Mucosa of stomach (tissue), 1 donor: ENCODE data around the gene NKD1.

ENCODE experiments used
- H3K27me3 ChIP-seq: one replicate; pipeline ENCODE4 v1.7.0; 2013; ENCODE audit warnings: mild to moderate bottlenecking, low read length; ENCODE audit not compliant: control insufficient read depth, insufficient read depth
- H3K36me3 ChIP-seq: one replicate; pipeline ENCODE4 v1.7.0; 2013; ENCODE audit warnings: low read length; ENCODE audit not compliant: control insufficient read depth, insufficient read depth
- H3K4me1 ChIP-seq: one replicate; pipeline ENCODE4 v1.7.0; 2013; ENCODE audit warnings: mild to moderate bottlenecking, low read length; ENCODE audit not compliant: control insufficient read depth, insufficient read depth
- H3K4me3 ChIP-seq: one replicate; pipeline ENCODE4 v1.7.0; 2013; ENCODE audit warnings: low read length
- H3K9ac ChIP-seq: one replicate; pipeline ENCODE4 v1.7.0; 2013; ENCODE audit warnings: mild to moderate bottlenecking, low read length, moderate library complexity
- H3K9me3 ChIP-seq: one replicate; pipeline ENCODE4 v1.7.0; 2013; ENCODE audit warnings: mild to moderate bottlenecking, low read length, moderate library complexity; ENCODE audit not compliant: control insufficient read depth
- donor health status: Pancreatic carcinoma.

Gene NKD1

GRCh38 chr16:50638816-50639670, 90.8 kb downstream of the NKD1 start:
- Histone ChIP-seq H3K9ac (no peak overlapping the region), H3K27me3 (no peaks in the 10 kb centered on the region), H3K36me3 (no peaks in the 10 kb centered on the region), H3K4me1 (no peaks in the 10 kb centered on the region), H3K9me3 (no peaks in the 10 kb centered on the region), H3K4me3 (no peak overlapping the region)

GRCh38 chr16:50640391-50640790, 92.2 kb downstream of the NKD1 start:
- Histone ChIP-seq H3K36me3 (no peaks in the 10 kb centered on the region), H3K9ac (no peak overlapping the region), H3K4me3 (no peak overlapping the region), H3K27me3 (no peaks in the 10 kb centered on the region), H3K4me1 (no peaks in the 10 kb centered on the region), H3K9me3 (no peaks in the 10 kb centered on the region)

DNA sequence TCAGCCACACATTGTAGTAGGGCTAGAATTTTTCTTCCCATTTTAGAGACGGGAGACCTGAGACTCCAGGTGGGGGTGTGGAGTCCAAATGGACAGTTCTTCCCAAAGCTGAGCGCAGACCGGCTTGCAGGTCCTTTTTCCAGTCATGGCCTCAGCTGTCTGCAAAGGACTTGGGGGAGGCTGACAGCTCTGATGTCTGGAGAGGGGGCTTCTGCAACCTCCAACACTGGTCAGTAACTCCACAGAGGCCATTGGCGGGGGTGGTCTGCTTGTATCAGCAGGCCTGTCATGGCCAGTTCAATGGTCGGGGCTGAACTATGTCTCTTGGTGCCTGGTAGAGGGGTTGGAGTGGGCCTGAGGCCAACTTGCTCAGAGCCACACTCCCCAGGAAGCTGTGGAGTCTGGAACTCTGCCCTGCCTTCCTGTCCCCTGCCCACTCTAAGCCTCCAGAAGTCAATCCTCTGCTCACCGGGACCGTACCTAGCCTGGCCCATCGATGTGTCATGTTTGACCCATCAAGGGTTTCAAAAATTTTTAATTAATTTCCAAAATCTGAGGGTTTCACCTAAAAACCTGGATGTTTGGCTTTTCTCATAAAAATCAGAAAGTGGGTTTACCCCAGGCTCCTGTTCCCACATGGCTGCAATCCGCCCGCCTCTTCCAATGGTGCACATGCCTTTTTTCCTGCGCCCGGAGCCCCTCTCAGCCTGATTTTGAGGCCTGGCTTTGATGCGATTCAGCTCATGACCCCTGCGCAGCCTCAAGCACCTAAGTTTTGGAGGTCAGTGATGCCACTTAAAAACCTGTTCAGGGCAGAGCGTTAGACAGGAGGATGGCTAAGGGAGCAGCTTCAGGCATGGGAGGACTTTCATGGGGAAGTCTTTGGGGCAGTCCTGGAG, 93.0 kb downstream of the NKD1 start:
- Histone ChIP-seq H3K27me3 (no peaks in the 10 kb centered on the region), H3K4me3 (no peak overlapping the region), H3K9ac (no peak overlapping the region), H3K4me1 (no peaks in the 10 kb centered on the region), H3K9me3 (no peaks in the 10 kb centered on the region), H3K36me3 (no peaks in the 10 kb centered on the region)

GRCh38 chr16:50641818-50642187, 93.6 kb downstream of the NKD1 start:
- no peak overlapping the region for H3K9ac ChIP-seq
- H3K4me1 ChIP-seq = no peaks in the 10 kb centered on the region
- H3K4me3 ChIP-seq = no peak overlapping the region
- H3K9me3 ChIP-seq = no peaks in the 10 kb centered on the region
- H3K36me3 ChIP-seq = no peaks in the 10 kb centered on the region
- no peaks in the 10 kb centered on the region for H3K27me3 ChIP-seq

DNA sequence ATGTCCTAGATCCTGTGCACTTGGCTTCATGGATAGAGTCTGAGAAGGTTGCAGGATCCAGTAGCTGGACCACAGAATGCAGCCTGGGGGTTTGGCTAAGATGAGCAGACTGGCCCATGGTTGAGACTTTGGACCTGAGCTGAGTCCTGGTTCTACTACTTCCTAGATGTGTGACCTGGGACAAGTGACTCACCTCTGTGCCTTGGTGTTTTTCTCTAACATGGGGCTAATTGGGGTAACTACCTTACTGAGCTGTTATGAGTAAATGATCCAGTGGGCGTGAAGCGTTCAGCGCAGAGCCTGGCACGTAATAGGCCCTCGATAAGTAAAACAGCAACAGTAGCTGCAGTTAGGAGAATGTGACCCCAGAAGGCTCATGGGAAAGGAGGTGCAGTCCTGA, 94.2 kb downstream of the NKD1 start:
- Histone ChIP-seq H3K4me1 (no peaks in the 10 kb centered on the region), H3K27me3 (no peaks in the 10 kb centered on the region), H3K9ac (no peak overlapping the region), H3K9me3 (no peaks in the 10 kb centered on the region), H3K36me3 (no peaks in the 10 kb centered on the region), H3K4me3 (no peak overlapping the region)

- H3K27me3 ChIP-seq = no peaks in the 10 kb centered on the region
- no peaks in the 10 kb centered on the region for H3K9me3 ChIP-seq
- no peak overlapping the region for H3K4me3 ChIP-seq
- no peak overlapping the region for H3K9ac ChIP-seq
- H3K4me1 ChIP-seq = no peaks in the 10 kb centered on the region
- H3K36me3 ChIP-seq = no peaks in the 10 kb centered on the region
Measured at GRCh38 chr16:50643192-50643591, 95.0 kb downstream of the NKD1 start.

DNA sequence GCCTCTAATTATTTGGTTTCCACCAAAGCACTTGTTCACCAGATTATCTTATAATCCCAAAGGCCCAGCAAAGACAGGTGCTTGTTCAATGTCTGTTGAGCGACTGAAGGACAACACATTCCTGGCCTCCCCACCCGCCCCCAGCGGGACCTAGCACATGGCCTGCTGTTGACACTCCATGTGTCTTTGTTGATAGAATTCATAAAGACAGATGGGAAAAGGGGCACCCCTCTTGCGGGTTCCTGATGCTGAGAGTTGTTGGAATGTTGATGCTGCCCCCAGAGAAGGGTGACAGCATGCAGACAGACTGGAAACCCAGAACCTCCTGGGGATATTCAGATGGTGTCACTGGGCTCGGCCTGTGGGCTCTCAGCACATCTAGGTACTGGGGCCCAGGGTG, 96.0 kb downstream of the NKD1 start:
- H3K4me3 ChIP-seq = no peak overlapping the region
- no peaks in the 10 kb centered on the region for H3K27me3 ChIP-seq
- H3K4me1 ChIP-seq = no peaks in the 10 kb centered on the region
- no peaks in the 10 kb centered on the region for H3K9me3 ChIP-seq
- H3K36me3 ChIP-seq = no peaks in the 10 kb centered on the region
- H3K9ac ChIP-seq = no peak overlapping the region

GRCh38 chr16:50644729-50645128, 96.5 kb downstream of the NKD1 start:
- H3K4me1 ChIP-seq = no peaks in the 10 kb centered on the region
- H3K9me3 ChIP-seq = no peaks in the 10 kb centered on the region
- no peak overlapping the region for H3K4me3 ChIP-seq
- H3K36me3 ChIP-seq = no peaks in the 10 kb centered on the region
- H3K27me3 ChIP-seq = no peaks in the 10 kb centered on the region
- H3K9ac ChIP-seq = no peak overlapping the region

GRCh38 chr16:50645563-50646220, 97.5 kb downstream of the NKD1 start:
- no peaks in the 10 kb centered on the region for H3K9me3 ChIP-seq

DNA sequence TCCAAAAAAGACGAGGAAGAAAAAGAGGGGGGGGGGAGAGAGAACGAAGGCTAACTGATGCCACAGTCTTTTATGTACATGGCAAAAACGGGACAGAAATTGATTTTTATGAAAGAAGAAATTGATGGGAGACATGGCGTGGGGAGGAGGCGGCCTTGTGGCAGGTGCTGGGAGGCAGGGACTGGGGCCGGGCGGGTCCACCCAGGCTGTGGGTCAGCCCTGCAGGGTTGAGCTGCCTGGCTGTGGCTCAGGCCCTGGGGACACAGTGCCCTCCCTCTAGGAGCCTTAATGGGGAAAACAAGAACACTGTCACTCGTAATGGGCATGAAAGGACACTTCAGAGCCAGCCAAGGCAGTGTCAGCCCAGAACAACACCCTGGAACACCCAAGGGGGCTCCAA, 98.1 kb downstream of the NKD1 start:
- Histone ChIP-seq H3K36me3 (no peaks in the 10 kb centered on the region), H3K9ac (no peak overlapping the region), H3K27me3 (no peaks in the 10 kb centered on the region), H3K9me3 (no peaks in the 10 kb centered on the region), H3K4me1 (no peaks in the 10 kb centered on the region), H3K4me3 (no peak overlapping the region)

More at GRCh38 chr16:50645563-50646220, 97.5 kb downstream of the NKD1 start:
- H3K4me1 ChIP-seq = no peaks in the 10 kb centered on the region
- no peaks in the 10 kb centered on the region for H3K36me3 ChIP-seq
- no peak overlapping the region for H3K4me3 ChIP-seq
- no peak overlapping the region for H3K9ac ChIP-seq
- H3K27me3 ChIP-seq = no peaks in the 10 kb centered on the region

GRCh38 chr16:50651835-50652438, 103.7 kb downstream of the NKD1 start:
- no peaks in the 10 kb centered on the region for H3K4me1 ChIP-seq
- H3K9me3 ChIP-seq = no peaks in the 10 kb centered on the region
- no peak overlapping the region for H3K9ac ChIP-seq
- H3K27me3 ChIP-seq = no peaks in the 10 kb centered on the region
- no peak overlapping the region for H3K4me3 ChIP-seq
- no peaks in the 10 kb centered on the region for H3K36me3 ChIP-seq
